GM21423 (cell line): ENCODE data around the gene CD74.
"Not testable (repeated sequence)": the region's sequence is repeated elsewhere in the genome, so short reads cannot be mapped to it uniquely, and the experiment has no call there.

Source experiments
- ATAC-seq: cut with Tn5 transposase; IDR thresholded peaks from one replicate; pipeline ENCODE4 v1.9.1; 2021; ENCODE audit warnings: mild to moderate bottlenecking, moderate library complexity; ENCODE audit not compliant: unreplicated experiment

CD74 gene

DNA sequence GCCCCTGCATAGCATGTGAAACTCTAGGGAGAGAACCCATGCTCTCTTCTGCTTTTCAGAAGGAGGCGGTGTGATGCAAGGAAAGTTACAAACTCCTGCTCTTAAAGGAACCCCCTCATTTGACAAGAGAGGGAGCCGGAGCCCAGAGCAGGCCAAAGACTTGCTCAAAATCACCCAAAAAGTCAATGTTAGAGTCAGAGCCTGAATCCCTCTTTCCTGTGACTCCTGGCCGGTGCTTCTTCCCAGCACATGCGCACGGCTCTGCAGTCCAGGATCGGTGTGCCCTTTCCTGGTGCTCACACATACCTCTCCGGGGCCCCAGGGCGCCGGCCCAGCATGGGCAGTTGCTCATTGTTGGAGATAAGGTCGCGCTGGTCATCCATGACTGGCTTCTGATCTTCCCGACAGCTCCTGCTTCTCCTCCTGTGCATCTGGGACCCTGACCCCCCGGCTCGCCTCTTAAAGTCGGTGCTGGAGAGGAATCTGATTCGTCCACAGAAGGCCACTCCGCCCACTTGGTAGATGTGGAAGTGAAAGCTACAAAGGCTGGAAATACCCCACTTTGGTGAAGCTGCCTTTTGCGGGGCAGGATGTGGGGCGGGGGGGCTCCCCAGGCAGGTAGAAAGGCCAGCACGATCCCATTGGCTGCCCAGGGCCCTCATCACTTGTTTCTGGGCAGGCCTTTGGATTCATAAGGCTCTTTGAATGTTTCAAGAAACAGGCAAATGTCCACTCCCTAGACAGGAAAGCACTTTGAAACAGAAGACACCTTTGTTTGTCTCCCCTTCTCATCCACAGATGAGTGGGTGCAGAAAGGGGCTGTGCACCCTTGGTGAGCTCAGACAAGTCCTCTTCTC, at the start of gene CD74:
TSS of gene CD74 (minus strand) at position 592 of the 857 bp plus-strand sequence. CDS start at position 431, 161 bp downstream.
- ATAC-seq, result peak; percentile 81

- peak; percentile 75 for ATAC-seq
These were observed 48.5 kb upstream of the CD74 start for GRCh38 chr5:150461231-150461630.

- ATAC-seq, result no peak
These were observed 48.1 kb upstream of the CD74 start for GRCh38 chr5:150460781-150461180.

- peak; percentile 55 for ATAC-seq
These were observed 46.3 kb upstream of the CD74 start for GRCh38 chr5:150458802-150459557.

DNA sequence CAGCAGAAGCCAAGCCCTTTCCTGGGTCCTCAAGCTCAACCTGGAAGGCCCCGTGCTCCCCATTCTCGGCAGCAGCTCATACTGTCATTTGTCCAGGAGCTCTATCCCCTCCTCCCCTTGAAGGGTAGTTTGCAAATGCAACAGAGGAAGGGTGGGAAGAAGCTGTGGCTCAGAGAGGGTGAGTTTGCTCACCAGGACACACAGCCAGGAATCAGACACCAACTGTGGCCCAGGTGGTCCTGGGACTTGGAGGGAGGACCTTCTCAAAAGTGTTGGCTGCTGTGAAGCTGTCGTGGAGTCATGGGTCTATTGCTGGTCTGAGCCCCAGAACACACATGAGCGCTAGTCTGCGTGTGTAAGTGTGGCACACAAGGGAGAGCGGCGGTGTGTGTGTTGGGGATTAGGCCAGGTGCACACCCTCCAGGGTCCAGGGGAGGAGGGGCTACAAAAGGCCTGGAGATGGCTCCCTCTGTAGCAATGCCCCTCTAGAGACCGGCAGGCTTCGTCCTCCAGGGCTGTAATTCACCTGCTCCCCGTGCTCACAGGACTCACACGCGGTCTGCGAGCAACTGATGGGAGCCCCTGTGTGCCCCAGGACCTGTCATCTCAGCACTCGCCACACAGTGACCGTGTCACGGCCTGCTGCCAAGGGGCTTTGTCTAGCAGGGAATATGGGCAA, 45.0 kb upstream of the CD74 start:
- no peak for ATAC-seq

- no peak for ATAC-seq
These were observed 44.4 kb upstream of the CD74 start for GRCh38 chr5:150457121-150457520.

DNA sequence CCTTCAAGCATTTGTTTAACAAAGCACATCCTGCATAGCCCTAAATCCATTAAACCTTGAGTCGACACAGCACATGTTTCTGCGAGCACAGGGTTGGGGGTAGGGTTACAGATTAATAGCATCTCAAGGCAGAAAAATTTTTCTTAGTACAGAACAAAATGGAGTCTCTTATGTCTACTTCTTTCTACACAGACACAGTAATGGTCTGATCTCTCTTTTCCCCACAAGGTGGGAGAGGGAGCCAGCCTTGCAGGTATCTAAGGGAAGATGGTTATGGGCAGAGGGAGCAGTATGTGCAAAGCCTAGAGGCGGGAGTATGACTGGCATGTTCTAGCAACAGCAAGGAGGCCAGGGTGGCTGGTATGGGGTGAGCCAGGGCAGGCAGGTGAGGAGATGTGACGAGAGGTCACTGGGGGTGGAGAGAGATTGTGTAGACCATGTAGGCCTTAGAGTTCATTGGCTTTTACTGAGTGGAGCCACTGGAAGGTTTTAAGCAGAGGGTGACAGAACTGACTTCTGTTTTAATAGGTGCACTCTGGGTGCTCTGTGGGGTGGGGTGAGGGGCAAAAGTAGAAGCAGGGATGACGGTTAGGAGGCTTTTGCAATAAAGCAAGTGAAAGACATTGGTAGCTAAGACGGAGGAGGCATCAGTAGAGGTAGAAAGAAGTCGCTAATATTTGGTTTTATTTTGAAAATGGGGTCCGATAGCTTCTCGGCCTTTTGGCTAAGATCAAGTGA, 42.0 kb upstream of the CD74 start:
- ATAC-seq, result no peak

- ATAC-seq, result not testable (repeated sequence)
These were observed 41.3 kb upstream of the CD74 start for GRCh38 chr5:150454027-150454426.

- no peak for ATAC-seq
These were observed 40.2 kb upstream of the CD74 start for GRCh38 chr5:150452914-150453313.

GRCh38 chr5:150451594-150451993, 38.9 kb upstream of the CD74 start:
- no peak for ATAC-seq

DNA sequence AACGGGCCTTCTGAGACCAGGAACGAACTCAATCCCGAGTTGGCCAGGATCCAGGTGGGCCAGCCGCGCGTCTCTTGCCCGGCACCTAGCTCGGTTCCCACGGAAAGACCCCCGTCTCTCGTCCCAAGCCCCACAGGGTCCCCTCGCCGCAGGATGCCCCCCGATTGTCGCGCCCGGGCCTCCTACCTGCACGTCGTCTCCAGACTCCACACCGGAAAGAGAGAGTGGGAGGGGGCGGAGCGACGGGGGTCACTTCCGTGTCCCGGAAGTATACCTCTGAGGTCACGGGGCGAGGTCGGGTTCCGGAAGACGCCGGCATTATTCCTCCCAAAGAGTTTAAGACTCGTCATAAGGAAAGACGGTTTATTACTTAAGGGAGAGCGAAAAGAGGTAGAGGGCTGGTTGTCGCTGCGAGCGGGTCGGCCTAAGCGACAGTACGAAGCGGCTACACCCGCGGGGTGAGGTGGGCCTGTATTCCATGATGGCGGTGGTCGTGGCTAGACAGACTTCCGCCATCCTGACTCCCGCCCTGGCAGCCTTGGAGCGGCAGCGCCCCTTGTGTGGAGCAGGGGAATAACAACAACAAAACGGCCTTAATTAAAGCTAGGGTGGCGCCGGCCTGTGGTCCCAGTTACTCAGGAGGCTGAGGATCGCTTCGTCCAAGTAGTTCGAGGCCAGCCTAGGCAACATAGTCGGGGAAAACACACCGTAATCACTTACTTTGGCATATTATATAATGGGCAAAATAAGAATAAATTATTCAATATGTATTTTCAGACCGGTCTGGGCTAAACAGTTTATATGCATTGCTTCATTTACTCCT, 37.0 kb upstream of the CD74 start, which contains the start of gene RPS14:
TSS of gene RPS14 (minus strand) at position 223 of the 823 bp plus-strand sequence. CDS start 2,006 bp downstream, outside the sequence.
- ATAC-seq, result peak; percentile 95

DNA sequence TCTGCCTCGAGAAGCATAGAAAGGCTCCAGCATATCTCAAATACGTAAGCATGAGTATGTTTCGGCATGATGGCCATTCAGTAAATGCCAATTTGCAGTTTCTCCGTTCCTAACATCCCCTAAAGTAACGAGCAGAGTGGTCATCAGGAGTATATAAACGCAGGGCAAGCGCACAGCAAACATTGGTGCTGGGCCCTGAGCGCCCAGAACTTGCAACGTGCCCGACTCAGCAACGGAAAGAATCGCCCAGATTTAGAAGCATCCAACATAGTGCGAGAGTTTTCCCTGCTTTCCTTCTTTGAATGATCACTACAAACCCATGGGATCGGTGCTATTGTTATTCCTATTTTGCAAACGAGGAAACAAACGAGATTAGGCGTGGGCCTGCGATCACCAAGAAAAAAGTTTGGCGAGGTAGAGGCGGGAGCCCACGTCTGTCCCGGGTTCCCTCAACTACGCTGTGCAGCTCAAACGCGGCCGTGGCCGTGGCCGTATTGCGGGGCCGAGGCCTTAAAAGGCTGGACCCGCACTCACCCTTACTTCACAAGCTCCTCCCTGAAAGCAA, 36.3 kb upstream of the CD74 start:
- peak; percentile 25 for ATAC-seq

GRCh38 chr5:150448334-150448733, 35.6 kb upstream of the CD74 start:
- no peak for ATAC-seq

DNA sequence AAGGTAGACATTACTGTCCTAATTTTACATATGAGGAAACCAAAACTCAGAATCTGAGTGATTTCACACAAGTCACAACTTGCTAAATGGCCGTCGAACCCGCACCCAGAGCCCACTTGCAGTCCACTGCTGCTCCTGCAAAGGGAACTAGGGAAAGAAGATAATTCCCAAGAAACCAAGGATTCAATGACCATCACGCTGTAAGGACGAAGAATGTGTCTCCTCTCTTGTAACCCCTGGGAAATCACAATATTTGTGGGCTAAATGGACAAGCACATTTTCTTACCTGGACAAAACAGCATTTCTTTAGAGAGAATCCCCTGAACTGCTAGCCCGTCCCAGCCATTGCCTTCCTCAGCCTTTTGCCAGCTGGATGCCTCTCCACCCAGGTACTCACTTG, 34.5 kb upstream of the CD74 start:
- ATAC-seq, result no peak

DNA sequence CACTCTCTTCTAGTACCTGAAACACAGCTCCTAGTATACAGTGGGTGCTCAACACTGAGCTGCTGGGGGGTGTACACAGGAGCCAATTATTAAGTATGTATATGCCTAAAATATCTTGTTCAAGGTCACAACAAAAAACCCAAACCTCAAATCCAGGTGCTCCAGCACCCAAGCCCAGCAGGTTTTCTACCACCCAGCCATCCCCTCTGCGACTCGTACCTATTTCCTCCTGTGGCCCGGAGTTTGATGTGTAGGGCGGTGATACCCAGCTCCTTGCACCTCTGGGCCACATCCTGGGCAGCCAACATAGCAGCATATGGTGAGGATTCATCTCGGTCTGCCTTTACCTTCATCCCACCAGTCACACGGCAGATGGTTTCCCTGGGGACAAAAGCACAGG, 33.9 kb upstream of the CD74 start:
- no peak for ATAC-seq

- ATAC-seq, result no peak
These were observed 33.4 kb upstream of the CD74 start for GRCh38 chr5:150446088-150446487.

DNA sequence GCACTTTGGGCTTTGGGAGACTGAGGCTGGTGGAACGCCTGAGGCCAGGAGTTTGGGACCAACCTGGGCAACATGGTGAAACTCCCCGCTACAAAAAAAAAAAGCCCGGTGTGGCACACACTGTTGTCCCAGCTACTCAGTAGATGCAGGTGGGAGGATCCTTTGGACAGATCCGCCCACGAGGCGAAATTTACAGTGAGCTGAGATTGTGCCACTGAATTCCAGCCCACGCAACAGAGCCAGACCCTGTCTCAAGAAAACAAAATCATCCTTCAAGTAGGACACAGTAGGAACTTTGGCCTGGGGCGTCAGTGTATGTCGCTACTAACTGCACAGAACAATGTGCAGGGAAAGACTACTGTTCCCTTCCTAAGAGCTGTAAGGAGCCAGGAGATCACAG, 32.1 kb upstream of the CD74 start:
- no peak for ATAC-seq

DNA sequence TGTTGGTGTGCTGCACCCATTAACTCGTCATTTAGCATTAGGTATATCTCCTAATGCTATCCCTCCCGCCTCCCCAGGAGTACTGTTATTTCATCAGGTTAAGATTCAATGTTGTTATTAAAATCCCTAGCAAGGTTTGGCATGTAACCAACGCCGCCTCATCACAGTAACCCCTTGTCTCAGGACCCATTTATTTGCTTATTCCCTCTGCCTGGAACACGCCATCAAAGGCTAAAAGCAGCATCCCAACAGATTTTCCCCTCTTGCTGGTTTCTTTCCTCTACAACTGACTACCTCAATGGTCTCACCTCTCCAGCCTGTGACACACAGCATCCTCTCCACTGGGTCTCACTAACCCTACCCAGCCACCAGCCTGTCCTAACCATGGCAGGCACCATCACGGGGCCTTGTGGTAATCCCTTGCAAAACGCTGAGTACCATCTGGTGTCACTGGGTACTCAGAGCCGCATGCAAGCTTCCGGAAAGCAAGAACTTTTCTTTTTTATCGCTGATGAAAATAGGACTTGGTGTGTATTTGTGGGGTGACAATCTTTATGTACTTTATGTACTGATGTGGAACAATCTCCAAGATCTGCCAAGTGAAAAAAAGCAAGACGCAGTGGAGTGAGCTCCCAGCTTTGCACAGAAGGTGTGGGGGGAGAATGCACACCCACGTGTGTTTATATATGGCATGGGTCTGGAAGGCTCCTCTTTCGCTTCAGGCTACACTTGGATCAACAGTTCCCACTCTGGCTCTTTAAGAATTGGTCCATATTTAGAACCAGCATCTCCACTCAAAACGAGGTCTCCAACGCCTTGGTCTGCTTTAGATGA, 30.7 kb upstream of the CD74 start:
- ATAC-seq, result no peak

DNA sequence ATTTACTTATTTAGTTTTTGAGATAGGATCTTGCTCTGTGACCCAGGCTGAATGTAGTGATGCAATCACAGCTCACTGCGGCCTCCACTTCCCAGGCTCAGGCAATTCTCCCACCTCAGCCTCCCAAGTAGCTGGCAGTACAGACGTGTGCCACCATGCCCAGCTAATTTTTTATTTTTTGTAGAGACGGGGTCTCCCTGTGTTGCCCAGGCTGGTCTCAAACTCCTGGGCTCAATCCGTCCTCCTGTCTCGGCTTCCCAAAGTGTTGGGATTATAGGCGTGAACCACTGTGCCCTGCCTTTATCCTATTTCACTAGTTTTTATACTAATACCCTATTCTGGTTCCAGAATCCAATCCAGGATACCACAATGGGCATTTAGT, 30.0 kb upstream of the CD74 start:
- no peak for ATAC-seq
